ENCODE data around the gene FAM163B.

FAM163B gene

GRCh38 chr9:133552236-133552635 is 57.0 kb downstream of the FAM163B start:
- no peak for DNase-seq (ENCODE audit: extremely low read depth, low read depth)
- no peak for TF ChIP-seq CTCF (IDR thresholded peaks at IDR 0.05; ENCODE audit: low read depth, low read length)

GRCh38 chr9:133551446-133551845 is 57.7 kb downstream of the FAM163B start:
- no peak for TF ChIP-seq CTCF (IDR thresholded peaks at IDR 0.05; ENCODE audit: low read depth, low read length)
- DNase-seq (ENCODE audit: extremely low read depth, low read depth) = no peak

DNA sequence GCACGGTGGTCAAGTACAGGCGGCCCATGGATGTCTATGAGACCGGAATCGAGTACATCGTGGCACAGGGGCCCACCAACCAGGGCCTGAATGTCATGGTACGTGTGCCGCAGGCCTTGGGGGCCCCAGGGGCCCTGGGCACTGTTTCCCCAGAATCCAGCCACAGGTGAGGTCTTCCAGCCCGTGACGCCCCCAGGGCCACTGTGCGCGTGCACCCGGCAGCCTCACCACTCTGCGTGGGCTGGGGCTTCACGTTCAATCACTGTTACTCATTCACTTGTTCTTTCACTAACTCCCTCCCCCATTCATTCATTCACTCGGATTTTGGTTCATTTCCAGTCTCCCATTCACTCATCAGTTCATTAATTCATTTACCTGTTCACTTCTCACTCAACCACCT is 62.1 kb downstream of the FAM163B start:
- no peak for TF ChIP-seq CTCF (IDR thresholded peaks at IDR 0.05; ENCODE audit: low read depth, low read length)

GRCh38 chr9:133546287-133546680 is 62.9 kb downstream of the FAM163B start:
- no peak for TF ChIP-seq CTCF (IDR thresholded peaks at IDR 0.05; ENCODE audit: low read depth, low read length)

More for the DNA sequence above, 62.1 kb downstream of the FAM163B start:
- no peak for DNase-seq (ENCODE audit: extremely low read depth, low read depth)

GRCh38 chr9:133545494-133546286 is 63.5 kb downstream of the FAM163B start:
- no peak for DNase-seq (ENCODE audit: extremely low read depth, low read depth)
- TF ChIP-seq CTCF (IDR thresholded peaks at IDR 0.05; ENCODE audit: low read depth, low read length) = no peak

More at GRCh38 chr9:133546287-133546680, 62.9 kb downstream of the FAM163B start:
- DNase-seq (ENCODE audit: extremely low read depth, low read depth) = no peak

- DNase-seq (ENCODE audit: extremely low read depth, low read depth) = no peak
- TF ChIP-seq CTCF (IDR thresholded peaks at IDR 0.05; ENCODE audit: low read depth, low read length) = no peak
These were observed 65.3 kb downstream of the FAM163B start for GRCh38 chr9:133543772-133544467.

DNA sequence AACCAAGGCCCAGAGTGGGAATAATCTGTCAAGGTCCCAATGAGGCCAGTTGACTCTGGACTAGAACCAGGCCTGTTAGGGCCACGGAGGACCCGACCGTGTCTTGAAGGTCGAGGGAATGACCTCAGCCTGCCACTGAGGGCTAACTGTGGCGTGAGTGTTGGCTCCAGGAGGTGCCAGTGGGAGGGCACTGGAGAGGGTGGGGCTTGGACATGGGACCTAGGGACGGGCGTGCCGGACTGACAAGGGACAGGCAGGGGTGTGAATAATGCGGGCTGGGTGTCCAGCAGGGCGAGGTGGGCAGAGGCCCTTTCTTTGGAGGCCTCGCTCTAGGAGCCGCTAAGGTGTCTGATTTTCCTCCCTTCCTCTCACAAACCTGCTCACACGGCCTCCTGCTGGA is 67.2 kb downstream of the FAM163B start:
- TF ChIP-seq CTCF (IDR thresholded peaks at IDR 0.05; ENCODE audit: low read depth, low read length) = no peak

More for the DNA sequence above, 67.2 kb downstream of the FAM163B start:
- no peak for DNase-seq (ENCODE audit: extremely low read depth, low read depth)
